HG02943 (cell line): ENCODE measurements around the gene ZFP36L2.
"Not testable (repeated sequence)": the region's sequence is repeated elsewhere in the genome, so short reads cannot be mapped to it uniquely, and the experiment has no call there.

ENCODE experiments used
- ATAC-seq: cut with Tn5 transposase; IDR thresholded peaks from one replicate; pipeline ENCODE4 v1.9.1; 2021; ENCODE audit warnings: mild to moderate bottlenecking, low read depth, moderate library complexity; ENCODE audit not compliant: unreplicated experiment

ZFP36L2 gene

GRCh38 chr2:43190311-43191052, 35.9 kb downstream of the ZFP36L2 start:
- no peak for ATAC-seq

- ATAC-seq: not testable (repeated sequence)
Measured at GRCh38 chr2:43189861-43190260, 36.5 kb downstream of the ZFP36L2 start.

- ATAC-seq: no peak
Measured at GRCh38 chr2:43188561-43189386, 37.6 kb downstream of the ZFP36L2 start.

- ATAC-seq: no peak
Measured at GRCh38 chr2:43186679-43187374, 39.6 kb downstream of the ZFP36L2 start.

GRCh38 chr2:43186321-43186678, 40.1 kb downstream of the ZFP36L2 start:
- ATAC-seq: no peak

GRCh38 chr2:43185146-43185545, 41.3 kb downstream of the ZFP36L2 start:
- ATAC-seq: no peak

GRCh38 chr2:43184339-43184895, 42.0 kb downstream of the ZFP36L2 start:
- ATAC-seq: no peak

GRCh38 chr2:43183743-43184142, 42.7 kb downstream of the ZFP36L2 start:
- no peak for ATAC-seq

- no peak for ATAC-seq
Measured at GRCh38 chr2:43180897-43181296, 45.5 kb downstream of the ZFP36L2 start.

GRCh38 chr2:43179942-43180341, 46.5 kb downstream of the ZFP36L2 start:
- no peak for ATAC-seq

- ATAC-seq: no peak
Measured at GRCh38 chr2:43178602-43179542, 47.5 kb downstream of the ZFP36L2 start.

GRCh38 chr2:43178055-43178598, 48.3 kb downstream of the ZFP36L2 start:
- ATAC-seq: no peak

GRCh38 chr2:43176449-43176848, 50.0 kb downstream of the ZFP36L2 start:
- no peak for ATAC-seq

GRCh38 chr2:43175876-43176275, 50.5 kb downstream of the ZFP36L2 start:
- no peak for ATAC-seq

- ATAC-seq: no peak
Measured at GRCh38 chr2:43175020-43175441, 51.4 kb downstream of the ZFP36L2 start.

GRCh38 chr2:43174368-43174916, 52.0 kb downstream of the ZFP36L2 start:
- peak; percentile 89 for ATAC-seq
